HepG2 (cell line): ENCODE data around the gene SLC25A45. TPM values are rescaled to one million over a fixed set of nuclear protein-coding genes. Genes with fewer than 3 reads are reported as not detected.

Experiments
- CEBPB ChIP-seq: IDR thresholded peaks from 2 replicates; pipeline ENCODE4 v1.6.1; 2011; ENCODE audit warnings: low read depth, low read length, improper control_type of control experiment, borderline replicate concordance
- DR1 ChIP-seq: sonication (generic); formaldehyde crosslinking; IDR thresholded peaks from 2 replicates; pipeline ENCODE4 v1.8.0; 2021; ENCODE audit warnings: mild to moderate bottlenecking, missing genetic modification reagents, inconsistent platforms
- ELF1 ChIP-seq: sonication (generic); formaldehyde crosslinking; IDR thresholded peaks from 2 replicates; pipeline ENCODE4 v1.4.0; 2020; ENCODE audit warnings: missing genetic modification reagents
- GFI1 ChIP-seq: sonication (generic); formaldehyde crosslinking; IDR thresholded peaks from 2 replicates; pipeline ENCODE4 v1.5.0; 2020; ENCODE audit warnings: missing genetic modification reagents, mild to moderate bottlenecking, borderline replicate concordance
- JUNB ChIP-seq: sonication (generic); formaldehyde crosslinking; IDR thresholded peaks from 2 replicates; pipeline ENCODE4 v1.8.0; 2022; ENCODE audit warnings: missing genetic modification reagents, mild to moderate bottlenecking, borderline replicate concordance
- MYPOP ChIP-seq: sonication (generic); formaldehyde crosslinking; IDR thresholded peaks from 2 replicates; pipeline ENCODE4 v1.8.1; 2023; ENCODE audit warnings: mild to moderate bottlenecking, moderate library complexity, missing genetic modification reagents
- POLR2A ChIP-seq, 2 experiments: IDR thresholded peaks; 2 replicates each; pipeline ENCODE4 v1.6.1; 2011; ENCODE audit warnings: low read depth in 2 of 2, low read length in 2 of 2, mild to moderate bottlenecking in 1 of 2, moderate library complexity in 1 of 2; ENCODE audit not compliant: insufficient read depth in 1 of 2
- RBFOX2 ChIP-seq: fragments of 200-400 bp; formaldehyde crosslinking; IDR thresholded peaks from 2 replicates; pipeline ENCODE4 v1.6.1; 2017; ENCODE audit warnings: low read depth, mild to moderate bottlenecking, low read length
- SMYD3 ChIP-seq: sonication (generic); formaldehyde crosslinking; IDR thresholded peaks from 2 replicates; pipeline ENCODE4 v1.8.1; 2023; ENCODE audit warnings: mild to moderate bottlenecking, missing genetic modification reagents
- SNAPC5 ChIP-seq: sonication (generic); formaldehyde crosslinking; IDR thresholded peaks from 2 replicates; pipeline ENCODE4 v1.8.1; 2023; ENCODE audit warnings: mild to moderate bottlenecking, missing genetic modification reagents, borderline replicate concordance
- TFDP1 ChIP-seq: IDR thresholded peaks from 2 replicates; pipeline ENCODE4 v1.6.1; 2016; ENCODE audit warnings: missing compliant biosample characterization, missing genetic modification reagents, borderline replicate concordance
- YEATS4 ChIP-seq: sonication (generic); formaldehyde crosslinking; IDR thresholded peaks from 2 replicates; pipeline ENCODE4 v1.4.0; 2020; ENCODE audit warnings: missing genetic modification reagents, borderline replicate concordance
- ZBTB40 ChIP-seq, 2 experiments: fragments of 450-650 bp in 1 of 2; sonication (generic) in 1 of 2; formaldehyde crosslinking in 1 of 2; IDR thresholded peaks; 2 replicates each; pipeline versions ENCODE4 v1.6.1 to v1.8.0; 2016 to 2022; ENCODE audit warnings: antibody characterized with exemption in 1 of 2, mild to moderate bottlenecking in 1 of 2, missing genetic modification reagents in 1 of 2
- ZBTB7B ChIP-seq: sonication (generic); formaldehyde crosslinking; IDR thresholded peaks from 2 replicates; pipeline ENCODE4 v1.4.0; 2020; ENCODE audit warnings: missing genetic modification reagents
- ZC3H13 ChIP-seq: sonication (generic); formaldehyde crosslinking; IDR thresholded peaks from 2 replicates; pipeline ENCODE4 v1.8.1; 2023; ENCODE audit warnings: mild to moderate bottlenecking, missing genetic modification reagents, moderate library complexity
- ZNF468 ChIP-seq: sonication (generic); formaldehyde crosslinking; IDR thresholded peaks from 2 replicates; pipeline ENCODE4 v1.8.0; 2022; ENCODE audit warnings: mild to moderate bottlenecking, moderate library complexity, missing genetic modification reagents
- ZNF570 ChIP-seq: sonication (generic); formaldehyde crosslinking; IDR thresholded peaks from 2 replicates; pipeline ENCODE4 v1.4.0; 2020; ENCODE audit warnings: mild to moderate bottlenecking, missing genetic modification reagents, borderline replicate concordance
- ZNF605 ChIP-seq: sonication (generic); formaldehyde crosslinking; IDR thresholded peaks from 2 replicates; pipeline ENCODE4 v1.8.0; 2022; ENCODE audit warnings: mild to moderate bottlenecking, missing genetic modification reagents
- polyA plus RNA-seq, 8 experiments: library from polyadenylated mRNA; depleted of rRNA in 3 of 8; stranded (reverse) in 7 of 8; unstranded in 1 of 8; fragments of >200 nt; fragmentation: Illumina TruSeq in 4 of 8; extraction: Trizol in 4 of 8; gene quantifications; 2 replicates each; pipeline versions ENCODE4 v1.2.1 to v1.2.3, GENCODE V29; 2011 to 2016; ENCODE audit warnings: low read depth in 4 of 8, missing spikeins in 1 of 8, mixed read lengths in 1 of 8; ENCODE audit not compliant: insufficient read depth in 1 of 8
- total RNA-seq, 5 experiments: library from RNA; depleted of rRNA; stranded (reverse); fragments of >200 nt; fragmentation: Illumina TruSeq; extraction: Trizol; gene quantifications; 2 replicates each; pipeline ENCODE4 v1.2.3, GENCODE V29; 2016; ENCODE audit warnings: low read depth in 1 of 5

SLC25A45 gene
- total and polyA plus RNA-seq, 2 of the 13 experiments (the other 11 are each of a cell fraction or from before 2014, with no cell fraction given): 1.2 to 3.4 TPM

- TF ChIP-seq ZBTB40 (IDR thresholded peaks at IDR 0.05): no peak
- TF ChIP-seq ZBTB40 (CRISPR knock-in tag; IDR thresholded peaks at IDR 0.05): no peak
- no peak for TF ChIP-seq SMYD3 (CRISPR knock-in tag)
- TF ChIP-seq TFDP1 (CRISPR knock-in tag): no peak
- TF ChIP-seq JUNB (CRISPR knock-in tag): no peak
- no peak for TF ChIP-seq GFI1
- peak; percentile 45 to 92 for TF ChIP-seq POLR2A (IDR thresholded peaks at IDR 0.05; ENCODE audit: insufficient read depth in 1 of 2, low read depth in 2 of 2, low read length in 2 of 2)
- TF ChIP-seq SNAPC5 (CRISPR knock-in tag): no peak
- no peak for TF ChIP-seq ZNF468 (CRISPR knock-in tag)
- TF ChIP-seq CEBPB: no peak
- no peak for TF ChIP-seq ZNF570
- 0 out of 2 replicates have a peak, but pooled peaks have one; percentile 21 for TF ChIP-seq YEATS4 (CRISPR knock-in tag)
- peak; percentile 80 for TF ChIP-seq RBFOX2
- TF ChIP-seq ZNF605 (CRISPR knock-in tag): no peak; the same call in 1 of the 2 replicates
- TF ChIP-seq ELF1: peak; percentile 77
- TF ChIP-seq DR1 (CRISPR knock-in tag): no peak
- TF ChIP-seq ZC3H13 (CRISPR knock-in tag): peak; percentile 58; the same call in 1 of the 2 replicates
- TF ChIP-seq ZBTB7B (CRISPR knock-in tag): peak; percentile 50; the same call in 1 of the 2 replicates
- TF ChIP-seq MYPOP (CRISPR knock-in tag): peak; percentile 47; the same call in 1 of the 2 replicates
Measured at GRCh38 chr11:65354265-65355012, 28.0 kb downstream of the SLC25A45 start, which contains the start of gene TIGD3 (continued).
